ENCODE results near the gene PCYT1B. TPM values are rescaled to one million over a fixed set of nuclear protein-coding genes. Genes with fewer than 3 reads are reported as not detected.

Gene PCYT1B
- total RNA-seq, 1 donor = 1.1 TPM

DNA sequence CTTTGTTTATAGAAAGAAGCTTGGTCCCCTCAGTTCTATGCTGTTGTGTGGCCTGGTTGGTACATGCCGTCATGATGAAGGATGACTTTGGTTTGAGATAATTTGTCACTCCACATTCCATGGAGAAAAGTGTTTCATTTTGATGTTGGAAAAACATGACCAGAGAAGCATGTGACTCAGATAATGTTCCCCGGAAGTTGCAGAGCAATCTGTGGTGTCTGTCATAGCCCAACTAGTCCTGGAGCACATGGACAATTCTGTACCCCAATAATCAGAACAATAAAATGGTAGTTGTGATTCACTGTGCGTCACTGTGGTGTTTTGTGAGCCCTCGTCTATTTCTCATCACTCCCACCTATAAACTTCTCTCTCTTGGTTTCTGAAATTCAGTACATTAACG lies 97.0 kb downstream of the PCYT1B start:
- Histone ChIP-seq H3K79me2 (ENCODE audit: insufficient read depth, low read length) (no peaks in the 10 kb centered on the region), H4K20me1 (ENCODE audit: insufficient read depth, low read length) (no peaks in the 10 kb centered on the region), H3K4me3 (ENCODE audit: insufficient read depth, low read length) (no peak overlapping the region), H3K4me1 (ENCODE audit: insufficient read depth, low read length) (no peaks in the 10 kb centered on the region), H3K9me3 (ENCODE audit: low read depth, low read length) (no peaks in the 10 kb centered on the region), H3K27ac (ENCODE audit: low read depth, low read length) (no peak overlapping the region), H3K4me2 (ENCODE audit: insufficient read depth, low read length) (no peak overlapping the region), H3K36me3 (ENCODE audit: insufficient read depth, low read length) (no peaks in the 10 kb centered on the region), H2AFZ (ENCODE audit: low read length) (no peak overlapping the region), H3K27me3 (ENCODE audit: insufficient read depth, low read length) (no peaks in the 10 kb centered on the region)
- DNase-seq (ENCODE audit: insufficient read length, low spot score, missing footprints) = no peak
- TF ChIP-seq, protein P1, sequence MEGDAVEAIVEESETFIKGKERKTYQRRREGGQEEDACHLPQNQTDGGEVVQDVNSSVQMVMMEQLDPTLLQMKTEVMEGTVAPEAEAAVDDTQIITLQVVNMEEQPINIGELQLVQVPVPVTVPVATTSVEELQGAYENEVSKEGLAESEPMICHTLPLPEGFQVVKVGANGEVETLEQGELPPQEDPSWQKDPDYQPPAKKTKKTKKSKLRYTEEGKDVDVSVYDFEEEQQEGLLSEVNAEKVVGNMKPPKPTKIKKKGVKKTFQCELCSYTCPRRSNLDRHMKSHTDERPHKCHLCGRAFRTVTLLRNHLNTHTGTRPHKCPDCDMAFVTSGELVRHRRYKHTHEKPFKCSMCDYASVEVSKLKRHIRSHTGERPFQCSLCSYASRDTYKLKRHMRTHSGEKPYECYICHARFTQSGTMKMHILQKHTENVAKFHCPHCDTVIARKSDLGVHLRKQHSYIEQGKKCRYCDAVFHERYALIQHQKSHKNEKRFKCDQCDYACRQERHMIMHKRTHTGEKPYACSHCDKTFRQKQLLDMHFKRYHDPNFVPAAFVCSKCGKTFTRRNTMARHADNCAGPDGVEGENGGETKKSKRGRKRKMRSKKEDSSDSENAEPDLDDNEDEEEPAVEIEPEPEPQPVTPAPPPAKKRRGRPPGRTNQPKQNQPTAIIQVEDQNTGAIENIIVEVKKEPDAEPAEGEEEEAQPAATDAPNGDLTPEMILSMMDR (IDR thresholded peaks at IDR 0.05; ENCODE audit: extremely low read depth, low read depth, low read length) = no peak

GRCh38 chrX:24547961-24548360 lies 99.2 kb downstream of the PCYT1B start:
- DNase-seq (ENCODE audit: insufficient read length, low spot score, missing footprints) = no peak
- TF ChIP-seq, protein P1 (IDR thresholded peaks at IDR 0.05; ENCODE audit: extremely low read depth, low read depth, low read length) = no peak
- Histone ChIP-seq H3K27ac (ENCODE audit: low read depth, low read length) (no peak overlapping the region), H3K4me3 (ENCODE audit: insufficient read depth, low read length) (no peak overlapping the region), H3K36me3 (ENCODE audit: insufficient read depth, low read length) (no peaks in the 10 kb centered on the region), H3K79me2 (ENCODE audit: insufficient read depth, low read length) (no peaks in the 10 kb centered on the region), H3K4me1 (ENCODE audit: insufficient read depth, low read length) (no peaks in the 10 kb centered on the region), H3K9me3 (ENCODE audit: low read depth, low read length) (no peaks in the 10 kb centered on the region), H4K20me1 (ENCODE audit: insufficient read depth, low read length) (no peaks in the 10 kb centered on the region), H3K27me3 (ENCODE audit: insufficient read depth, low read length) (no peaks in the 10 kb centered on the region), H2AFZ (ENCODE audit: low read length) (no peak overlapping the region), H3K4me2 (ENCODE audit: insufficient read depth, low read length) (no peak overlapping the region)

DNA sequence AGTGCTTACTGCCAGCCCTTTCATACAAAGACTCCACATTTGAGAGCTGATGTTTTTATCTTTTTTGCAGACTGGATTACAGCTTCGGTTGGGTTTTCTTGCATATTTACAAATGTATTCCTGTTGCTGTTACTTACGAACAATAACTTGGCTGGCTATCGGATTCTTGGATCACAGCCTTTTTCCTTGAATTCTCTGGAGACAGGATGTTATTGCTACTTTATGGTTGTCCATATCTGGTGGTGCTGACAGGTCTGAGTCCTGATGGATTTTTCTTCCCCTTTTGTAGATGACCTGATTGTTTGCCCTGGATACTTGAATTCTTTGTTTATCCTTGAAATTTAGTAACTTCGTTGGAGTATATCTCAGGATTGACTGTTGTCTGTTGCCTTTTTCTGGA lies 104.4 kb downstream of the PCYT1B start:
- no peak overlapping the region for H2AFZ ChIP-seq (ENCODE audit: low read length)
- no peak overlapping the region for H3K4me2 ChIP-seq (ENCODE audit: insufficient read depth, low read length)
- H3K9me3 ChIP-seq (ENCODE audit: low read depth, low read length) = no peaks in the 10 kb centered on the region
- no peaks in the 10 kb centered on the region for H3K4me1 ChIP-seq (ENCODE audit: insufficient read depth, low read length)
- TF ChIP-seq, protein P1 (IDR thresholded peaks at IDR 0.05; ENCODE audit: extremely low read depth, low read depth, low read length) = no peak
- H3K27me3 ChIP-seq (ENCODE audit: insufficient read depth, low read length) = no peaks in the 10 kb centered on the region
- H3K4me3 ChIP-seq (ENCODE audit: insufficient read depth, low read length) = no peak overlapping the region
- H3K36me3 ChIP-seq (ENCODE audit: insufficient read depth, low read length) = no peaks in the 10 kb centered on the region
- no peaks in the 10 kb centered on the region for H3K79me2 ChIP-seq (ENCODE audit: insufficient read depth, low read length)
- no peak overlapping the region for H3K27ac ChIP-seq (ENCODE audit: low read depth, low read length)
- DNase-seq (ENCODE audit: insufficient read length, low spot score, missing footprints) = no peak
- H4K20me1 ChIP-seq (ENCODE audit: insufficient read depth, low read length) = no peaks in the 10 kb centered on the region

- Histone ChIP-seq H3K4me1 (ENCODE audit: insufficient read depth, low read length) (no peaks in the 10 kb centered on the region), H2AFZ (ENCODE audit: low read length) (no peak overlapping the region), H3K4me3 (ENCODE audit: insufficient read depth, low read length) (no peak overlapping the region), H3K36me3 (ENCODE audit: insufficient read depth, low read length) (no peaks in the 10 kb centered on the region), H3K79me2 (ENCODE audit: insufficient read depth, low read length) (no peaks in the 10 kb centered on the region), H3K27me3 (ENCODE audit: insufficient read depth, low read length) (no peaks in the 10 kb centered on the region), H3K4me2 (ENCODE audit: insufficient read depth, low read length) (no peak overlapping the region), H3K27ac (ENCODE audit: low read depth, low read length) (no peak overlapping the region), H4K20me1 (ENCODE audit: insufficient read depth, low read length) (no peaks in the 10 kb centered on the region), H3K9me3 (ENCODE audit: low read depth, low read length) (no peaks in the 10 kb centered on the region)
- TF ChIP-seq, protein P1 (IDR thresholded peaks at IDR 0.05; ENCODE audit: extremely low read depth, low read depth, low read length) = no peak
- no peak for DNase-seq (ENCODE audit: insufficient read length, low spot score, missing footprints)
Observed at GRCh38 chrX:24536551-24536950, 110.6 kb downstream of the PCYT1B start.
